K562 (cell line): Measurements from ENCODE around the gene GAGE12F. TPM values are rescaled to one million over a fixed set of nuclear protein-coding genes. Genes with fewer than 3 reads are reported as not detected.
"Not testable (repeated sequence)": the region's sequence is repeated elsewhere in the genome, so short reads cannot be mapped to it uniquely, and the experiment has no call there.

Experiments used
- ATAC-seq: fragments of 200-7000 bp; cut with Tn5 transposase; 3 replicates; pipeline ENCODE4 v1.9.1; 2020; ENCODE audit warnings: moderate library complexity
- BruUV-seq: library from RNA; stranded (reverse); fragments of 400-500 nt; replicated peaks from 2 replicates; lab custom pipeline; 2021; lab: Mats Ljungman, UMichigan
- CTCF ChIA-PET: fragments of 300-600 bp; formaldehyde crosslinking; extraction: SDS; loops from one replicate; lab custom pipeline; 2021; ENCODE audit warnings: low intra/inter-chr PET ratio; lab: Yijun Ruan, JAX
- POLR2A ChIA-PET: fragments of 300-600, 350-650 bp; sonication (Branson Sonifier 250); formaldehyde crosslinking; extraction: SDS; loops from one replicate; lab custom pipeline; 2021; ENCODE audit warnings: antibody characterized with exemption, inconsistent platforms; lab: Yijun Ruan, JAX
- DNase-seq, 4 experiments: peaks; one replicate each; pipeline versions ENCODE4 v3.0.0 to v3.0.0-alpha.2; 2011 to 2018; ENCODE audit warnings: low spot score in 3 of 4, mixed read lengths in 3 of 4; ENCODE audit errors: extremely low read depth in 1 of 4
- FAIRE-seq: peaks from 2 replicates; lab custom pipeline; 2011; peaks lifted over from hg19 to GRCh38; lab: Jason Lieb, UNC
- H2AFZ ChIP-seq: 2 replicates; pipeline ENCODE4 v1.6.0; 2011; ENCODE audit warnings: low read depth, low read length, control low read depth, inconsistent platforms
- H3K27ac ChIP-seq: fragments of 200-600 bp; 3 replicates; pipeline ENCODE4 v1.8.0; 2011; ENCODE audit warnings: low read depth, mild to moderate bottlenecking, control low read depth, inconsistent platforms, low read length, moderate library complexity, mixed read lengths; ENCODE audit errors: extremely low read depth
- H3K27me3 ChIP-seq, 2 experiments: fragments of 300-600 bp in 1 of 2; 2 replicates in 1 of 2; 3 replicates in 1 of 2; pipeline versions ENCODE4 v1.6.0 to v1.8.0; 2011; ENCODE audit warnings: inconsistent platforms in 2 of 2, low read length in 2 of 2, mild to moderate bottlenecking in 1 of 2, mixed read lengths in 1 of 2, moderate library complexity in 1 of 2; ENCODE audit not compliant: control insufficient read depth in 2 of 2, insufficient read depth in 2 of 2
- H3K36me3 ChIP-seq: fragments of 300-600 bp; 3 replicates; pipeline ENCODE4 v1.8.0; 2011; ENCODE audit warnings: mild to moderate bottlenecking, low read length, inconsistent platforms; ENCODE audit not compliant: control insufficient read depth, insufficient read depth
- H3K4me1 ChIP-seq, 2 experiments: fragments of 200-600 bp in 1 of 2; replicated peaks in 1 of 2; 2 replicates in 1 of 2; 3 replicates in 1 of 2; pipeline versions ENCODE4 v1.5.1 to v1.8.0; 2011; ENCODE audit warnings: inconsistent platforms in 2 of 2, low read length in 2 of 2, mild to moderate bottlenecking in 1 of 2, mixed read lengths in 1 of 2, moderate library complexity in 1 of 2; ENCODE audit not compliant: control insufficient read depth in 2 of 2, insufficient read depth in 2 of 2
- H3K4me2 ChIP-seq: 2 replicates; pipeline ENCODE4 v1.6.1; 2011; ENCODE audit warnings: low read length, control low read depth, inconsistent platforms, mixed read lengths; ENCODE audit not compliant: insufficient read depth
- H3K4me3 ChIP-seq: fragments of 200-600 bp; sonication (generic), shearing (Covaris generic); 2 replicates; pipeline ENCODE4 v1.5.1; 2016; ENCODE audit warnings: control low read depth, inconsistent platforms
- H3K79me2 ChIP-seq: fragments of 200-600 bp; 3 replicates; pipeline ENCODE4 v1.8.0; 2011; ENCODE audit warnings: low read length, inconsistent platforms; ENCODE audit not compliant: control insufficient read depth, insufficient read depth
- H3K9ac ChIP-seq, 2 experiments: 2 replicates each; pipeline versions ENCODE4 v1.6.0 to v1.6.1; 2011; ENCODE audit warnings: low read depth in 2 of 2, low read length in 2 of 2, control low read depth in 1 of 2, inconsistent platforms in 1 of 2, mild to moderate bottlenecking in 1 of 2, mixed read lengths in 1 of 2; ENCODE audit not compliant: insufficient read depth in 1 of 2
- H3K9me1 ChIP-seq: one replicate; pipeline ENCODE4 v1.6.0; 2011; ENCODE audit warnings: inconsistent platforms, mild to moderate bottlenecking, low read length, moderate library complexity; ENCODE audit not compliant: control insufficient read depth, insufficient read depth
- H3K9me3 ChIP-seq: replicated peaks from 2 replicates; pipeline ENCODE4 v1.5.1; 2011; ENCODE audit warnings: low read depth, low read length, inconsistent platforms; ENCODE audit not compliant: control insufficient read depth, insufficient read depth
- H4K20me1 ChIP-seq: replicated peaks from 2 replicates; pipeline ENCODE4 v1.6.1; 2011; ENCODE audit warnings: low read length, inconsistent platforms, mixed read lengths; ENCODE audit not compliant: control insufficient read depth, insufficient read depth
- EGR1 ChIP-seq: fragments of 450-650 bp; conservative IDR thresholded peaks from 2 replicates; pipeline ENCODE4 v1.6.1; 2017; ENCODE audit warnings: mild to moderate bottlenecking
- EP400 ChIP-seq: fragments of 450-650 bp; IDR thresholded peaks from 2 replicates; pipeline ENCODE4 v1.6.1; 2017; ENCODE audit warnings: antibody characterized with exemption, mild to moderate bottlenecking, moderate library complexity
- whole genome bisulfite sequencing: fragments of 100-300 bp; shearing (Covaris generic); methylation state at CpG from one replicate; pipeline ENCODE4 v1.1.6; 2016; ENCODE audit warnings: low coverage, mixed read lengths; ENCODE audit not compliant: insufficient coverage; ENCODE audit errors: missing lambda C conversion rate; 5-methylcytosine and 5-hydroxymethylcytosine counted together
- in situ Hi-C: fragments of 300-500 bp; cut with MboI; formaldehyde crosslinking; loops from 4 replicates; pipeline ENCODE4 v1.15.0; 2018; ENCODE audit warnings: inconsistent platforms, mixed read lengths
- intact Hi-C: fragments of 100-400 bp; cut with micrococcal nuclease; formaldehyde crosslinking; loops from 2 replicates; pipeline ENCODE4 v1.14.2; 2022
- polyA plus RNA-seq, 8 experiments: library from polyadenylated mRNA; depleted of rRNA in 4 of 8; stranded (reverse) in 5 of 8; unstranded in 3 of 8; fragments of >200 nt; fragmentation: Nextera tagmentation in 2 of 8; fragmentation: Illumina TruSeq in 1 of 8; extraction: Ambion mirVana in 2 of 8; extraction: Trizol in 1 of 8; gene quantifications; 2 replicates each; pipeline versions ENCODE4 v1.2.1 to v1.2.3, GENCODE V29; 2011 to 2014; ENCODE audit warnings: inconsistent platforms in 1 of 8, missing spikeins in 1 of 8
- total RNA-seq, 7 experiments: library from RNA; depleted of rRNA in 6 of 7; stranded (reverse); fragments of >200 nt in 6 of 7; fragmentation: Illumina TruSeq in 2 of 7; extraction: Trizol in 2 of 7; gene quantifications; 2 replicates each; pipeline versions ENCODE4 v1.2.1 to v1.2.3, GENCODE V29; 2011 to 2021; ENCODE audit warnings: low replicate concordance in 1 of 7
- TF ChIP-seq, protein P1 (sequence below): fragments of 450-650 bp; IDR thresholded peaks from 2 replicates; pipeline ENCODE4 v1.6.1; 2016; ENCODE audit warnings: mild to moderate bottlenecking, moderate library complexity
- TF ChIP-seq, protein P2 (sequence below): fragments of 200-800 bp; sonication (Bioruptor generic); IDR thresholded peaks from 2 replicates; pipeline ENCODE4 v1.6.1; 2017; ENCODE audit warnings: missing genetic modification characterization, missing compliant biosample characterization
- TF ChIP-seq, protein P3 (sequence below), 2 experiments: fragments of 450-650 bp; conservative IDR thresholded peaks; 2 replicates each; pipeline ENCODE4 v1.6.1; 2017; ENCODE audit warnings: mild to moderate bottlenecking in 2 of 2, moderate library complexity in 2 of 2

GAGE12F gene
- total and polyA plus RNA-seq, 9 of the 15 experiments (the other 6 are each of a cell fraction or from before 2014, with no cell fraction given): 0.77 to 531 (median 10.7) TPM; not detected in 1

DNA sequence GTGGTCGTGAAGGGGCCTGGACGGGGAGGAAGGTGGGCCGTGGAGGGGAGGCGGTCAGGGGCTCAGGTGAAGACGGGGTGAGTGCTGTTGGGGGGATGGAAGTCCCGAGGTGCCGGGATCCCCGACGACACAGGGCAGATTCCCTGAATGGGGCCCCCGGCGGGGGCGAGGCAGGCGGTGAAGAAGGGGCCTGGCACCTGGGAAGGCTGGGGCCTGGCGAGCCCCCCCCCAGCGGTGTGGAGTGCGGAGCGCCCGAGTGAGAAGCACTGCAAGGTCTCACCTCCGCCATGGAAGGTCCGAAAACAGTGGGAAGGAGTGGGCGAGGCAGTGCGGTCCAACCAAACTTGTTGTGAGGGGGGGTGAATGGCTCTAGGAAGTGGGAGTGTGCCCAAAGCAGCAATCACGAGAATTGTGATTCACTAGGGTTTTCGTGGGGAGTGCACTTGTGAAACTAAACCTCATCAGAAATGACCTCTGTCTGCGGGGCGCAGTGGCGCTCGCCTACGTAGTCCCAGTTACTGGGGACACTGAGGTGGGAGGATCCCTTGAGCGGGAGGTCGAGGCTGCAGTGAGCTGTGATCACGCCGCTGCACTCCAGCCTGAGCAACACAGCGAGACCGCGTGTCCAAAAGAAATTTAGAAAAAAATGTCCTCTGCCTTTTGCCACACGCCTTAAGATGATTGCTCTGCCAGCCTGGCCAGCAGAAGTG is 29.3 kb downstream of the GAGE12F start:
- in situ Hi-C loops, POLR2A ChIA-PET: not testable (repeated sequence)

More for the DNA sequence above, 29.3 kb downstream of the GAGE12F start:
- peak overlapping the region; percentile 39 for H3K4me3 ChIP-seq
- BruUV-seq: TSS peak; percentile 89
- H4K20me1 ChIP-seq, DNase-seq, H3K79me2 ChIP-seq, H3K27me3 ChIP-seq, FAIRE-seq, H3K27ac ChIP-seq, H3K4me1 ChIP-seq, H3K9me1 ChIP-seq, intact Hi-C loops: not testable (repeated sequence)
- WGBS: 35% methylated on average over 17 of the region's 37 CpGs
- peak overlapping the region; percentile 48; the same call in 1 of the 2 replicates for H3K4me2 ChIP-seq
- peak overlapping the region; percentile 20 to 86; a peak in 1 of 4 replicates for H3K9ac ChIP-seq
- TF ChIP-seq, protein P1, sequence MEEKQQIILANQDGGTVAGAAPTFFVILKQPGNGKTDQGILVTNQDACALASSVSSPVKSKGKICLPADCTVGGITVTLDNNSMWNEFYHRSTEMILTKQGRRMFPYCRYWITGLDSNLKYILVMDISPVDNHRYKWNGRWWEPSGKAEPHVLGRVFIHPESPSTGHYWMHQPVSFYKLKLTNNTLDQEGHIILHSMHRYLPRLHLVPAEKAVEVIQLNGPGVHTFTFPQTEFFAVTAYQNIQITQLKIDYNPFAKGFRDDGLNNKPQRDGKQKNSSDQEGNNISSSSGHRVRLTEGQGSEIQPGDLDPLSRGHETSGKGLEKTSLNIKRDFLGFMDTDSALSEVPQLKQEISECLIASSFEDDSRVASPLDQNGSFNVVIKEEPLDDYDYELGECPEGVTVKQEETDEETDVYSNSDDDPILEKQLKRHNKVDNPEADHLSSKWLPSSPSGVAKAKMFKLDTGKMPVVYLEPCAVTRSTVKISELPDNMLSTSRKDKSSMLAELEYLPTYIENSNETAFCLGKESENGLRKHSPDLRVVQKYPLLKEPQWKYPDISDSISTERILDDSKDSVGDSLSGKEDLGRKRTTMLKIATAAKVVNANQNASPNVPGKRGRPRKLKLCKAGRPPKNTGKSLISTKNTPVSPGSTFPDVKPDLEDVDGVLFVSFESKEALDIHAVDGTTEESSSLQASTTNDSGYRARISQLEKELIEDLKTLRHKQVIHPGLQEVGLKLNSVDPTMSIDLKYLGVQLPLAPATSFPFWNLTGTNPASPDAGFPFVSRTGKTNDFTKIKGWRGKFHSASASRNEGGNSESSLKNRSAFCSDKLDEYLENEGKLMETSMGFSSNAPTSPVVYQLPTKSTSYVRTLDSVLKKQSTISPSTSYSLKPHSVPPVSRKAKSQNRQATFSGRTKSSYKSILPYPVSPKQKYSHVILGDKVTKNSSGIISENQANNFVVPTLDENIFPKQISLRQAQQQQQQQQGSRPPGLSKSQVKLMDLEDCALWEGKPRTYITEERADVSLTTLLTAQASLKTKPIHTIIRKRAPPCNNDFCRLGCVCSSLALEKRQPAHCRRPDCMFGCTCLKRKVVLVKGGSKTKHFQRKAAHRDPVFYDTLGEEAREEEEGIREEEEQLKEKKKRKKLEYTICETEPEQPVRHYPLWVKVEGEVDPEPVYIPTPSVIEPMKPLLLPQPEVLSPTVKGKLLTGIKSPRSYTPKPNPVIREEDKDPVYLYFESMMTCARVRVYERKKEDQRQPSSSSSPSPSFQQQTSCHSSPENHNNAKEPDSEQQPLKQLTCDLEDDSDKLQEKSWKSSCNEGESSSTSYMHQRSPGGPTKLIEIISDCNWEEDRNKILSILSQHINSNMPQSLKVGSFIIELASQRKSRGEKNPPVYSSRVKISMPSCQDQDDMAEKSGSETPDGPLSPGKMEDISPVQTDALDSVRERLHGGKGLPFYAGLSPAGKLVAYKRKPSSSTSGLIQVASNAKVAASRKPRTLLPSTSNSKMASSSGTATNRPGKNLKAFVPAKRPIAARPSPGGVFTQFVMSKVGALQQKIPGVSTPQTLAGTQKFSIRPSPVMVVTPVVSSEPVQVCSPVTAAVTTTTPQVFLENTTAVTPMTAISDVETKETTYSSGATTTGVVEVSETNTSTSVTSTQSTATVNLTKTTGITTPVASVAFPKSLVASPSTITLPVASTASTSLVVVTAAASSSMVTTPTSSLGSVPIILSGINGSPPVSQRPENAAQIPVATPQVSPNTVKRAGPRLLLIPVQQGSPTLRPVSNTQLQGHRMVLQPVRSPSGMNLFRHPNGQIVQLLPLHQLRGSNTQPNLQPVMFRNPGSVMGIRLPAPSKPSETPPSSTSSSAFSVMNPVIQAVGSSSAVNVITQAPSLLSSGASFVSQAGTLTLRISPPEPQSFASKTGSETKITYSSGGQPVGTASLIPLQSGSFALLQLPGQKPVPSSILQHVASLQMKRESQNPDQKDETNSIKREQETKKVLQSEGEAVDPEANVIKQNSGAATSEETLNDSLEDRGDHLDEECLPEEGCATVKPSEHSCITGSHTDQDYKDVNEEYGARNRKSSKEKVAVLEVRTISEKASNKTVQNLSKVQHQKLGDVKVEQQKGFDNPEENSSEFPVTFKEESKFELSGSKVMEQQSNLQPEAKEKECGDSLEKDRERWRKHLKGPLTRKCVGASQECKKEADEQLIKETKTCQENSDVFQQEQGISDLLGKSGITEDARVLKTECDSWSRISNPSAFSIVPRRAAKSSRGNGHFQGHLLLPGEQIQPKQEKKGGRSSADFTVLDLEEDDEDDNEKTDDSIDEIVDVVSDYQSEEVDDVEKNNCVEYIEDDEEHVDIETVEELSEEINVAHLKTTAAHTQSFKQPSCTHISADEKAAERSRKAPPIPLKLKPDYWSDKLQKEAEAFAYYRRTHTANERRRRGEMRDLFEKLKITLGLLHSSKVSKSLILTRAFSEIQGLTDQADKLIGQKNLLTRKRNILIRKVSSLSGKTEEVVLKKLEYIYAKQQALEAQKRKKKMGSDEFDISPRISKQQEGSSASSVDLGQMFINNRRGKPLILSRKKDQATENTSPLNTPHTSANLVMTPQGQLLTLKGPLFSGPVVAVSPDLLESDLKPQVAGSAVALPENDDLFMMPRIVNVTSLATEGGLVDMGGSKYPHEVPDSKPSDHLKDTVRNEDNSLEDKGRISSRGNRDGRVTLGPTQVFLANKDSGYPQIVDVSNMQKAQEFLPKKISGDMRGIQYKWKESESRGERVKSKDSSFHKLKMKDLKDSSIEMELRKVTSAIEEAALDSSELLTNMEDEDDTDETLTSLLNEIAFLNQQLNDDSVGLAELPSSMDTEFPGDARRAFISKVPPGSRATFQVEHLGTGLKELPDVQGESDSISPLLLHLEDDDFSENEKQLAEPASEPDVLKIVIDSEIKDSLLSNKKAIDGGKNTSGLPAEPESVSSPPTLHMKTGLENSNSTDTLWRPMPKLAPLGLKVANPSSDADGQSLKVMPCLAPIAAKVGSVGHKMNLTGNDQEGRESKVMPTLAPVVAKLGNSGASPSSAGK: peak; percentile 51; the same call in 1 of the 2 replicates
- TF ChIP-seq, protein P2, sequence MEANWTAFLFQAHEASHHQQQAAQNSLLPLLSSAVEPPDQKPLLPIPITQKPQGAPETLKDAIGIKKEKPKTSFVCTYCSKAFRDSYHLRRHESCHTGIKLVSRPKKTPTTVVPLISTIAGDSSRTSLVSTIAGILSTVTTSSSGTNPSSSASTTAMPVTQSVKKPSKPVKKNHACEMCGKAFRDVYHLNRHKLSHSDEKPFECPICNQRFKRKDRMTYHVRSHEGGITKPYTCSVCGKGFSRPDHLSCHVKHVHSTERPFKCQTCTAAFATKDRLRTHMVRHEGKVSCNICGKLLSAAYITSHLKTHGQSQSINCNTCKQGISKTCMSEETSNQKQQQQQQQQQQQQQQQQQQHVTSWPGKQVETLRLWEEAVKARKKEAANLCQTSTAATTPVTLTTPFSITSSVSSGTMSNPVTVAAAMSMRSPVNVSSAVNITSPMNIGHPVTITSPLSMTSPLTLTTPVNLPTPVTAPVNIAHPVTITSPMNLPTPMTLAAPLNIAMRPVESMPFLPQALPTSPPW: 0 out of 2 replicates have a peak, but pooled peaks have one; percentile 21
- peak; percentile 39; the same call in 1 of the 2 replicates for TF ChIP-seq EP400
- TF ChIP-seq, protein P3, sequence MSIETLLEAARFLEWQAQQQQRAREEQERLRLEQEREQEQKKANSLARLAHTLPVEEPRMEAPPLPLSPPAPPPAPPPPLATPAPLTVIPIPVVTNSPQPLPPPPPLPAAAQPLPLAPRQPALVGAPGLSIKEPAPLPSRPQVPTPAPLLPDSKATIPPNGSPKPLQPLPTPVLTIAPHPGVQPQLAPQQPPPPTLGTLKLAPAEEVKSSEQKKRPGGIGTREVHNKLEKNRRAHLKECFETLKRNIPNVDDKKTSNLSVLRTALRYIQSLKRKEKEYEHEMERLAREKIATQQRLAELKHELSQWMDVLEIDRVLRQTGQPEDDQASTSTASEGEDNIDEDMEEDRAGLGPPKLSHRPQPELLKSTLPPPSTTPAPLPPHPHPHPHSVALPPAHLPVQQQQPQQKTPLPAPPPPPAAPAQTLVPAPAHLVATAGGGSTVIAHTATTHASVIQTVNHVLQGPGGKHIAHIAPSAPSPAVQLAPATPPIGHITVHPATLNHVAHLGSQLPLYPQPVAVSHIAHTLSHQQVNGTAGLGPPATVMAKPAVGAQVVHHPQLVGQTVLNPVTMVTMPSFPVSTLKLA (conservative IDR thresholded peaks at IDR 0.05): 0 out of 4 replicates have a peak, but pooled peaks of 1 of the 2 experiments have one; percentile 20
- peak; percentile 45; the same call in 1 of the 2 replicates for TF ChIP-seq EGR1
- TF ChIP-seq, all 486 proteins: peak for 5; not testable (repeated sequence) for 481
- ATAC-seq, H3K36me3 ChIP-seq, H2AFZ ChIP-seq, CTCF ChIA-PET, H3K9me3 ChIP-seq: not testable (repeated sequence)
